PC-9 (cell line): ENCODE measurements around the gene PITX1.

Experiments
- EZH2 ChIP-seq: fragments of 200-600 bp; sonication (generic); IDR thresholded peaks from 2 replicates; pipeline ENCODE4 v1.8.0; 2017; ENCODE audit warnings: antibody characterized with exemption, low read depth
- TF ChIP-seq, protein P1 (sequence below): fragments of 200-600 bp; sonication (generic); conservative IDR thresholded peaks from 2 replicates; pipeline ENCODE4 v1.6.1; 2017; ENCODE audit warnings: mixed run types, antibody characterized with exemption, mild to moderate bottlenecking, moderate library complexity

DNA sequence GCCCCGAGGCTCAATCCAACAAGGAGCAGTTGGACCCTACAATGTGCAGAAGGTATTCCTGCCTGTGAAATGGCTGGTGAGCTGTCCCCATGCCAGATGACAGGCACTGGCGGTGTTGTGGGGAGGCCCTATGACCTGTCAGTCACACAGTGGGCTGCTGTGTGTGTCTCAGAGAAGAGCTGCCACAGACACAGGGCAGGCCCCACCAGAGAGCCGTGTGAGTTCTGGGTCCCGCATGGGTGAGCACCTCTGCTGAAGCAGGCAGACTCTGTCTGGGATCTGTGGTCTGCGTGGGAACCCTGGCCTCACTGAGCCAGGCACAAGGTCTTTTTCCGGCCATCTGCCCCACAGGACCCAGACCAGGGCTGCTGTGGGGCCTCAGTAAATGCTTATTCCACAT, 37.3 kb upstream of the PITX1 start:
- TF ChIP-seq, protein P1, sequence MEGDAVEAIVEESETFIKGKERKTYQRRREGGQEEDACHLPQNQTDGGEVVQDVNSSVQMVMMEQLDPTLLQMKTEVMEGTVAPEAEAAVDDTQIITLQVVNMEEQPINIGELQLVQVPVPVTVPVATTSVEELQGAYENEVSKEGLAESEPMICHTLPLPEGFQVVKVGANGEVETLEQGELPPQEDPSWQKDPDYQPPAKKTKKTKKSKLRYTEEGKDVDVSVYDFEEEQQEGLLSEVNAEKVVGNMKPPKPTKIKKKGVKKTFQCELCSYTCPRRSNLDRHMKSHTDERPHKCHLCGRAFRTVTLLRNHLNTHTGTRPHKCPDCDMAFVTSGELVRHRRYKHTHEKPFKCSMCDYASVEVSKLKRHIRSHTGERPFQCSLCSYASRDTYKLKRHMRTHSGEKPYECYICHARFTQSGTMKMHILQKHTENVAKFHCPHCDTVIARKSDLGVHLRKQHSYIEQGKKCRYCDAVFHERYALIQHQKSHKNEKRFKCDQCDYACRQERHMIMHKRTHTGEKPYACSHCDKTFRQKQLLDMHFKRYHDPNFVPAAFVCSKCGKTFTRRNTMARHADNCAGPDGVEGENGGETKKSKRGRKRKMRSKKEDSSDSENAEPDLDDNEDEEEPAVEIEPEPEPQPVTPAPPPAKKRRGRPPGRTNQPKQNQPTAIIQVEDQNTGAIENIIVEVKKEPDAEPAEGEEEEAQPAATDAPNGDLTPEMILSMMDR: no peak
- no peak for TF ChIP-seq EZH2
